Measurements from ENCODE around the gene MAML1.

DNA sequence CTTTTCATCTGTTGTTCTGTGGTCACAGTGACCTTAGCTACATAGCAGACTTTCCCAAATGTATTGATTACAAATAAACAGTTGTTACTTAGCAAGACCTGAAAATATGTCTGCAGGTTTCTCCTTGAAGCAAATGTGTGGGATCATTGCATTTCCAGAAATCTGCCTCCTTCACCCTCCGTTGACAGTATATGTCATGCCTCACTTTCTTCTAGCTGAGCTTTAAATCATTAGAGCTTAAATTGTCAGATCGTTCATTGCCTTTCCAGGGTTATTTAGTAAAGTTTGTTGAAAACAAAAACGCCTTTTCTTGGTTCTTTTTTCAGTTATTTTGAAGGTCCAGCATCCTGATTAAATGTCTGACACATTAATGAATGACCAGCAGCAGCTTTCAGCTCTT is 2.3 kb upstream of the MAML1 start:
- TF ChIP-seq NR2C2 (CRISPR knock-in tag; IDR thresholded peaks at IDR 0.05) (no peak), NFATC4 (CRISPR knock-in tag; IDR thresholded peaks at IDR 0.05) (no peak), ZNF121 (CRISPR knock-in tag; IDR thresholded peaks at IDR 0.05) (no peak), ETV6 (CRISPR knock-in tag; IDR thresholded peaks at IDR 0.05) (no peak), ZBTB21 (CRISPR knock-in tag; IDR thresholded peaks at IDR 0.05; ENCODE audit: borderline replicate concordance) (no peak), GRHL2 (CRISPR knock-in tag; IDR thresholded peaks at IDR 0.05; ENCODE audit: insufficient replicate concordance, severe bottlenecking) (no peak), SP1 (CRISPR knock-in tag; conservative IDR thresholded peaks at IDR 0.05) (no peak), ZNF263 (CRISPR knock-in tag; IDR thresholded peaks at IDR 0.05; ENCODE audit: low read depth) (no peak), FOXJ3 (CRISPR knock-in tag; IDR thresholded peaks at IDR 0.05; ENCODE audit: borderline replicate concordance) (no peak), NR3C1 (CRISPR knock-in tag; conservative IDR thresholded peaks at IDR 0.05; ENCODE audit: low read depth) (no peak)
- TF ChIP-seq, protein P1, sequence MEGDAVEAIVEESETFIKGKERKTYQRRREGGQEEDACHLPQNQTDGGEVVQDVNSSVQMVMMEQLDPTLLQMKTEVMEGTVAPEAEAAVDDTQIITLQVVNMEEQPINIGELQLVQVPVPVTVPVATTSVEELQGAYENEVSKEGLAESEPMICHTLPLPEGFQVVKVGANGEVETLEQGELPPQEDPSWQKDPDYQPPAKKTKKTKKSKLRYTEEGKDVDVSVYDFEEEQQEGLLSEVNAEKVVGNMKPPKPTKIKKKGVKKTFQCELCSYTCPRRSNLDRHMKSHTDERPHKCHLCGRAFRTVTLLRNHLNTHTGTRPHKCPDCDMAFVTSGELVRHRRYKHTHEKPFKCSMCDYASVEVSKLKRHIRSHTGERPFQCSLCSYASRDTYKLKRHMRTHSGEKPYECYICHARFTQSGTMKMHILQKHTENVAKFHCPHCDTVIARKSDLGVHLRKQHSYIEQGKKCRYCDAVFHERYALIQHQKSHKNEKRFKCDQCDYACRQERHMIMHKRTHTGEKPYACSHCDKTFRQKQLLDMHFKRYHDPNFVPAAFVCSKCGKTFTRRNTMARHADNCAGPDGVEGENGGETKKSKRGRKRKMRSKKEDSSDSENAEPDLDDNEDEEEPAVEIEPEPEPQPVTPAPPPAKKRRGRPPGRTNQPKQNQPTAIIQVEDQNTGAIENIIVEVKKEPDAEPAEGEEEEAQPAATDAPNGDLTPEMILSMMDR (IDR thresholded peaks at IDR 0.05), result no peak
- TF ChIP-seq, protein P2, sequence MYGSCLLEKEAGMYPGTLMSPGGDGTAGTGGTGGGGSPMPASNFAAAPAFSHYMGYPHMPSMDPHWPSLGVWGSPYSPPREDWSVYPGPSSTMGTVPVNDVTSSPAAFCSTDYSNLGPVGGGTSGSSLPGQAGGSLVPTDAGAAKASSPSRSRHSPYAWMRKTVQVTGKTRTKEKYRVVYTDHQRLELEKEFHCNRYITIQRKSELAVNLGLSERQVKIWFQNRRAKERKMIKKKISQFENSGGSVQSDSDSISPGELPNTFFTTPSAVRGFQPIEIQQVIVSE (CRISPR knock-in tag; IDR thresholded peaks at IDR 0.05; ENCODE audit: borderline replicate concordance), result no peak
- TF ChIP-seq, protein P3, sequence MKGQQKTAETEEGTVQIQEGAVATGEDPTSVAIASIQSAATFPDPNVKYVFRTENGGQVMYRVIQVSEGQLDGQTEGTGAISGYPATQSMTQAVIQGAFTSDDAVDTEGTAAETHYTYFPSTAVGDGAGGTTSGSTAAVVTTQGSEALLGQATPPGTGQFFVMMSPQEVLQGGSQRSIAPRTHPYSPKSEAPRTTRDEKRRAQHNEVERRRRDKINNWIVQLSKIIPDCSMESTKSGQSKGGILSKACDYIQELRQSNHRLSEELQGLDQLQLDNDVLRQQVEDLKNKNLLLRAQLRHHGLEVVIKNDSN (CRISPR knock-in tag; IDR thresholded peaks at IDR 0.05), result no peak

Measured in WTC11 (cell line).